PC-3 (cell line): ENCODE results near the gene CACNB3.

ENCODE experiments used
- EZH2 ChIP-seq: fragments of 300-600 bp; sonication (generic); IDR thresholded peaks from one replicate; pipeline ENCODE4 v1.6.1; 2017; ENCODE audit warnings: antibody characterized with exemption, mild to moderate bottlenecking, low read length; ENCODE audit not compliant: unreplicated experiment
- EZH2phosphoT487 ChIP-seq: fragments of 300-600 bp; sonication (generic); IDR thresholded peaks from 2 replicates; pipeline ENCODE4 v1.6.1; 2018; ENCODE audit warnings: mild to moderate bottlenecking, antibody characterized with exemption, low read length, borderline replicate concordance
- TF ChIP-seq, protein P1 (sequence below): fragments of 300-600 bp; sonication (generic); conservative IDR thresholded peaks from 2 replicates; pipeline ENCODE4 v1.5.1; 2017; ENCODE audit warnings: antibody characterized with exemption, low read depth, mild to moderate bottlenecking, low read length

- TF ChIP-seq, protein P1, sequence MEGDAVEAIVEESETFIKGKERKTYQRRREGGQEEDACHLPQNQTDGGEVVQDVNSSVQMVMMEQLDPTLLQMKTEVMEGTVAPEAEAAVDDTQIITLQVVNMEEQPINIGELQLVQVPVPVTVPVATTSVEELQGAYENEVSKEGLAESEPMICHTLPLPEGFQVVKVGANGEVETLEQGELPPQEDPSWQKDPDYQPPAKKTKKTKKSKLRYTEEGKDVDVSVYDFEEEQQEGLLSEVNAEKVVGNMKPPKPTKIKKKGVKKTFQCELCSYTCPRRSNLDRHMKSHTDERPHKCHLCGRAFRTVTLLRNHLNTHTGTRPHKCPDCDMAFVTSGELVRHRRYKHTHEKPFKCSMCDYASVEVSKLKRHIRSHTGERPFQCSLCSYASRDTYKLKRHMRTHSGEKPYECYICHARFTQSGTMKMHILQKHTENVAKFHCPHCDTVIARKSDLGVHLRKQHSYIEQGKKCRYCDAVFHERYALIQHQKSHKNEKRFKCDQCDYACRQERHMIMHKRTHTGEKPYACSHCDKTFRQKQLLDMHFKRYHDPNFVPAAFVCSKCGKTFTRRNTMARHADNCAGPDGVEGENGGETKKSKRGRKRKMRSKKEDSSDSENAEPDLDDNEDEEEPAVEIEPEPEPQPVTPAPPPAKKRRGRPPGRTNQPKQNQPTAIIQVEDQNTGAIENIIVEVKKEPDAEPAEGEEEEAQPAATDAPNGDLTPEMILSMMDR = no peak
- TF ChIP-seq EZH2 (no peak), EZH2phosphoT487 (no peak)
Measured at GRCh38 chr12:48812389-48812788, 5.9 kb upstream of the CACNB3 start.
